GM18511 (cell line): ENCODE data around the gene WIPF3.

ENCODE experiments used
- ATAC-seq: cut with Tn5 transposase; IDR thresholded peaks from one replicate; pipeline ENCODE4 v1.9.1; 2021; ENCODE audit warnings: mild to moderate bottlenecking, moderate library complexity; ENCODE audit not compliant: unreplicated experiment

The WIPF3 gene

DNA sequence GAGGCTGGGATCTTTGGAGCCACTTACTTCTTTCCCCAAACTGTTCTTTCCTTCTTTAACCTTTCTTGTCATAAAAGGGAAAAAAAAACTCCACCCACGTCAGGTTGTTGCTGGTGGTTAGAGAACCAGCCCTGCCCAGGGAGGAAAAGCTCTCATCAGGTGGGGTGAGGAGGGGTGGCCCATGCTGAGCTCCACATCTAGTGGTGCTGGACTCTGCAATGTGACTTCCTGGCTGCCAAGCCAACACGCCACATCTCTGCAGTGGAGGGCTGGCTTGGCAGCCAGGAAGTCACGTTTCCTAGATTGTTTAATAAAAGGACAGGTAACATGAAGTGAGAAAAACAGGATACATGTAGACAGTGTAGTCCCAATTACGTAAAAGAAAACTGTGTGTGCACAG is 37.4 kb downstream of the WIPF3 start:
- ATAC-seq, result no peak

DNA sequence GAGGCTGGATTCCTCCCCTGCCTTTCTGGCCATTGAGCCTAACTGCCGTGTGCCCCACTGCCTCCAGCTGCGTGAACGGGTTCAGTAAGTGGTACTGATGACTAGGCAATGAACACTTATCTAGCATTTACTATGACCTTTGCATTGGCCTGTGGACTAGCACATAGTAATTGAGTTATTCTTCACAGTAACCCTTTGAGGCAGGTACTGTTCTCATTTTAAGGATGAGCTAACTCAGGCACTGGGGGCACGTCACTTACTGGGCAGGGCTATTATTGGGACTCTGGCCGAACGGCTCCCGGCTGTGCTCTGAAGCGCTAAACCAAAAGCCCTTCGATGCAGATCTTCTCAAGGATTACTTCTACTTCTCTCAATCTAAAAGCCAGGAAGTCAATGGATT is 38.3 kb downstream of the WIPF3 start:
- no peak for ATAC-seq

- no peak for ATAC-seq
Measured at GRCh38 chr7:29847496-29847895, 41.2 kb downstream of the WIPF3 start.

DNA sequence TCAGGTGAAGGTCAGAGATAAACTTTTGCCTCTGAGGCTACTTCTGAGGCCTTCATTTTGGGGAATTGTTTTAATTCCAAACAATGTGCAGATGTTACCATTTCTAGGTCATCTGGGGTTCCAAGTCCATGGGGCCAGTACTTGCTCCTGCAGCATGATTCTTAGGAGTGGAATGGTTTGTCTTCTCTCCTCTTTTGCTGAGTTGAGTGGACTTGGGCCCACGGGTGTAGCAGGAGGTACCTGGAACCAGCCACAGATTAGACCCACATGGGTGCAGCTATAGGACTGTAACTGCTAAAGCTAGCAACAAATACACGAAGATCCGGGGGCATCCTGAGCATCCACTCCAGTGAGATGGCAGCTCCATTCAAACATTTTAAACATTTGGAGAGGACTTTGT is 41.6 kb downstream of the WIPF3 start:
- no peak for ATAC-seq

- ATAC-seq, result no peak
Measured at GRCh38 chr7:29848941-29849340, 42.6 kb downstream of the WIPF3 start.

GRCh38 chr7:29851487-29851886 is 45.2 kb downstream of the WIPF3 start:
- no peak for ATAC-seq

DNA sequence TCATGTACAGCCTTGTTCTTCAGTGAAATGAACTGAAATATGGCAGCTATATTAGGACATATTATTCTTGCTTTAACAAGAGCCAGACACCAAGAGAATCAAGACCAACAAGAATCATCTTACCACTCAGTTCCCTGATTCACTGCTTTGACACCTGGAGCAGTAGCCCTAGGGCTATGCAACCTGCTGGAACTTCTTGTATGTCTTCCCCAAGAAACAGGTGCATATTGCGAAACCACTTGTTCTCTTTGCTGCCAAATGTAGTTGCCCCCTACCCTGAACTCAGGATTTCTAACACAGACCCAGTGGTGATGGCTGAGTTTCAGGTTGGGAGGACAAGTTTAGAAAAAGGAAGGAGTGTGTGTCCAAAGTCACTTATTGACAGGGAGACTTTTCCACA is 46.1 kb downstream of the WIPF3 start:
- ATAC-seq, result no peak

GRCh38 chr7:29853072-29853471 is 46.8 kb downstream of the WIPF3 start:
- ATAC-seq, result no peak

- no peak for ATAC-seq
Measured at GRCh38 chr7:29853789-29854188, 47.5 kb downstream of the WIPF3 start.

- ATAC-seq, result no peak
Measured at GRCh38 chr7:29854257-29854938, 48.1 kb downstream of the WIPF3 start.

DNA sequence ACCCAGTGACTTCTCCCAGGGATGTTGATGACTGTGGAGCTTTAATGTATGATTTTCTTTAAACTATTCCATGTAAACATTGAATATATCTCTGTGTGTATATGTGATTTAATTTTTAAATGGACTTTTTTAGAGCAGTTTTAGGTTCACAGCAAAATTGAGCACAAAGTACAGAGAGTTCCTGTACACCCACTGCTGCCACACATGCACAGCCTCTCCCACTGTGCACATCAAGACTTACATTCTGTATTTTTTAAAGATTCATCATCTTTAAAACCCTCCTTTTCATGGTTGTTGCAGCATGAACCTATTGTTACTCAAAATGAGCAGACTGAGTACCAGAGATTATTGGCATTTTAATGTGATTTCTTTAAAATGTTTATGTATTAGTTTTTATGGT is 51.3 kb downstream of the WIPF3 start:
- no peak for ATAC-seq

GRCh38 chr7:29858191-29858951 is 52.1 kb downstream of the WIPF3 start:
- ATAC-seq, result no peak

DNA sequence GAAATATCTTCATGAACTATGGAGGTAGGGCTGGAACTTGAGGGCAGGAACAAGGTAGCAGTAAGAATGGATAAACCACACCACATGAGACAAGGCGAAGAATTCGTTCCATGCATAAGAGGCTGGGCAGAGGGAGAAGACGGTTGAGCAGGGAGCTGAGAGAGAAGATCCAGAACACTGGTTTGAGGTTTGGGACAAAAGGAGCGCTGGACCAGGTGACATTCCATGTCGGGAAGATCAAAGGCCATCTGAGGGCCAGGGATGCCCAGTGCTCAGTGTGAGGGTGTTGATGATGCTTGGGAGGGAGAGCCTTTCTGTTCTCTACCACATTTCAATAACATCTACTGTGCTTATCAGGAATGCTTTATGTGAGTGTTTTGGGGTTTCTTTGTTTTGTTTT is 52.8 kb downstream of the WIPF3 start:
- no peak for ATAC-seq

GRCh38 chr7:29859524-29860185 is 53.3 kb downstream of the WIPF3 start:
- no peak for ATAC-seq

DNA sequence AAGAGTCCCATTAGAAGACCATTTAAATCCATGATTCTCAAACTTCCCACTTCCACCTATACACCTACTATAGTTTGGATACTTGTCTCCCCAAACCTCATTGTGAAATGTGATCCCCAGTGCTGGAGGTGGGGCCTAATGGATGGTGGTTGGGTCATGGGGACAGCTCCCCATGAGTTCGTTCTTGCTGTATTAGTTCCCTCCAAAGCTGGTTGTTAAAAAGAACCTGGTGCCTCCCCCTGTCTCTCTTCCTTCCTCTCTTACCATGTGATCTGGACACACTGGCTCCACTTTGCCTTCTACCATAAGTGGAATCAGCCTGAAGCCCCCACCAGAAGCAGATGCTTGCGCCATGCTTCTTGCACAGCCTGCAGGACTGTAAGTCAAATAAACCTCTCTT is 53.9 kb downstream of the WIPF3 start:
- ATAC-seq, result no peak

DNA sequence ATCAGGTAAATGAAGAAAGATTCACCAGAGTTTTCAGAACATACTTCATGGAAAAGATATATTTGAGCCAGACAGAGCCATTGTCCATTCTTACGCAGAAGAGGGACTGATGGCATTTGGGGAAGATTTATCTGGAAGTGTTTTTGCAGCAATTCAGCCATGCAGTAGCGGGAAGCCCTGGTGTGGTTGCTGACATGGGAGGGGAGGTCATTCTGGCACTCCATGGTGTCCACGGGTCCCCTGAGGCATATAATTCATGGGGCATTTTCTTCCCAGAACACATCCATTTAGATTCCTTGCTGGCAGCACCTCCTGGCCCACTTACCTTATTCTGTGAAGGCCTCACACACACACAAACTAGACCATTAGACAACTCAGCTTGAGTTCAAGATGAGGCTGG is 55.6 kb downstream of the WIPF3 start:
- no peak for ATAC-seq

DNA sequence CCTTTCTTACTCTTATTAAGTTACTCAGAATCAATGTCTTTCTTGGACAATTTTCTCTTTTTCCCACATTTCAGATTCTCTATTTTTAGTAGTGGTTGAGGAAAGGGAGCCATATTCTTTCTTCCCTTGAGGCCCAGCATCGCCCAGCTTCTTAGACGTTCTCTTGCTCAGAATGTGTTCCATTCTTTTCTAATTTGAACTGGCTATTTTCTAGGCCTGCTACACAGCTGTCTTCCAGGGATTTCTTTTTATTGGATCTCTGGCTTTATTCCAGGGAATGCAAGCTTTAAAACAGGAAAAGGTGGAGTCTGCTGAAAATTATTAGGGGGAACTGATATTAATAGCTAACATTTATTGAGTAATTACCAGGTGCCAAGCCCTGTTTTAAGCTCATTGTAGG is 58.3 kb downstream of the WIPF3 start:
- no peak for ATAC-seq

DNA sequence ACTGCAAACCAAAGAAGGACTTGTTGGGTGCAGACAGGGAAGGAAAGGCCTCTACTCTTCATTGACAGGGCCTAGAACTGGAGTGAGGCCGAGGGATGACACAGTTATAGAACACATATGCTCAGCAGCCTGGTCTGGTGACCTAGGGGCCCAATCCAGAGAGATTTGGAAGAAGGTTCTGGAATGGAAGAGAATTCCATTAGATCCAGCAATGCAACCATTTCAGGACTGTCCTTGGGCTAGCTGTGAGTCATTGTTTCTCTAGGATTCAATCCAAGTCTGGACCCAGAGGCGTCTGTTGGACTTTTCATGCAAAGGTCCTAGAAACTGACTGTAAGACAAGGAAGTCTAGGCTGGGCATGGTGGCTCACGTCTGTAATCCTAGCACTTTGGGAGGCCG is 59.2 kb downstream of the WIPF3 start:
- no peak for ATAC-seq

- ATAC-seq, result no peak
Measured at GRCh38 chr7:29866490-29866930, 60.2 kb downstream of the WIPF3 start.

DNA sequence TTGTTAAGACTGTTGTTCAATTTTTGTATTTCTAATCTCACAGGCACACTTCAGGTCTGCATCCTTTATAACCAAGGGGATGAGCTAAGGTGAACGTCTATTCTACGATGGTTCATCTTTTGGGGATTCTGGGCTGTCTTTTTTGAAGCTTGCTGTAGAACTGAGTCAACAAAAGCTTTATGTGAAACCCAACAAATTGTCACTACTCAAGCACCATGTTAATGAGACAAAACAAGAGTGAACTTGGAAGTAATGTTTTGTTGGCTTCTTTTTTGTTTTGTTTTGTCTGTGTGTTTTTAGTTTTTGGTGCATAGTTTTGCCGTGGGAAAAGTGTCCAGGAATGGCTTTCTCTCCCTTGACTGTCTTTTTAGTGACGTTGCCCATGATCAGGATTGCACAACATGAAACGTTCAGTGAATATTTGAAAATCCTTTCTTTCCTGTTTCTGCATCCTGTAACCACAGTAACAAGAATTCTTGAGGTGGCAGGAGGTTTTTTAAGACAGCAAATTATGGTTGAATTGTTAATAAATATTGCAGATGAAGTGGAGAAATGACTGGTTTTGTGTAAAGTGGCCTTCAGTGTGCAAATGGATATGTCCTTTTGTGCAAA is 65.6 kb downstream of the WIPF3 start:
- ATAC-seq, result no peak

DNA sequence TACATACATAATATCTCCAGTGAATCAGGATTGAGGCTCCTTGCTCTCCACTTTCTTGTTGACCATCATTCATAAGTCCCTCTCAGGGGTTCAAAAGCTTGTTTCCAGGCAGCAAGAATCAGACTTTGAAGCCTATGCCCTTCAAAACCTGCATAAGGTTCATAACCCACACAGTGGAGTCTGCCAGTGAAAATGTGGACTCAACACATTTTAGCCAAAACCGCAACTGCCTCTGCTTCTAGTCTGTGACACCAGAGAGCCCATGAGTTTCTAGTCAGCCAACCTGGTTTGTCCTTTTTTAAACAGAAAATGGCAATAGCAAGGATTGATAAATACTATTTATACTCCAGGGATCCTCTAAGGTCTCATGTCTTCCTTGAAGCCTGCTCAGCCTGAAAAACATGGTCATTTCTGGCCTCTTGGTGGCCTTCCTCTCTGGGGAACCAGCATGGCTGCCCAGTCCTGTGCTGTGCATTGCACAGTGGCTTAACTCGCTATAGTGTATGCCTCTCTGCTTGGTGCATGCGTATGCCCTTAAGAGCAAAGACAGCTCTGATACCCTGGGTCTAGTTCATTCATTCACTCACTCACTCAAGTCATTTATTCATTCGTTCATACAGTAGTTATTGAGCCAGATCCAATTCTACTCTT is 67.5 kb downstream of the WIPF3 start:
- no peak for ATAC-seq
